Osteocyte (in vitro differentiated cells): ENCODE measurements around the gene CSF1. TPM values are rescaled to one million over a fixed set of nuclear protein-coding genes. Genes with fewer than 3 reads are reported as not detected.
"Not testable (repeated sequence)": the region's sequence is repeated elsewhere in the genome, so short reads cannot be mapped to it uniquely, and the experiment has no call there.

Source experiments
- DNase-seq: peaks from one replicate; pipeline ENCODE4 v3.0.0; 2021; ENCODE audit warnings: mixed read lengths; ENCODE audit not compliant: unreplicated experiment; ENCODE audit errors: extremely low spot score
- H3K27ac Mint-ChIP-seq: one replicate; pipeline ENCODE4 v1.8.0; 2021; ENCODE audit warnings: mild to moderate bottlenecking, mixed read lengths; ENCODE audit not compliant: unreplicated experiment
- H3K27me3 Mint-ChIP-seq: one replicate; pipeline ENCODE4 v1.8.0; 2021; ENCODE audit warnings: mixed read lengths; ENCODE audit not compliant: unreplicated experiment
- H3K36me3 Mint-ChIP-seq: one replicate; pipeline ENCODE4 v1.8.0; 2021; ENCODE audit warnings: mixed read lengths; ENCODE audit not compliant: unreplicated experiment
- H3K4me1 Mint-ChIP-seq: one replicate; pipeline ENCODE4 v1.8.0; 2021; ENCODE audit warnings: mixed read lengths; ENCODE audit not compliant: unreplicated experiment
- H3K4me3 Mint-ChIP-seq: one replicate; pipeline ENCODE4 v1.8.0; 2021; ENCODE audit warnings: mild to moderate bottlenecking, moderate library complexity, mixed read lengths; ENCODE audit not compliant: unreplicated experiment
- H3K9me3 Mint-ChIP-seq: one replicate; pipeline ENCODE4 v1.8.0; 2021; ENCODE audit warnings: mixed read lengths; ENCODE audit not compliant: unreplicated experiment
- CTCF ChIP-seq: fragments of 200-600 bp; sonication (generic); IDR thresholded peaks from 2 replicates; pipeline ENCODE4 v1.5.0; 2021; ENCODE audit warnings: antibody characterized with exemption, mild to moderate bottlenecking, moderate library complexity
- long read RNA-seq: library from polyadenylated mRNA; unstranded; transcript quantifications from one replicate; pipeline ENCODE4 v2.0.0, GENCODE V29; 2021
- total RNA-seq: library from RNA; stranded (reverse); gene quantifications from 2 replicates; pipeline ENCODE4 v1.2.1, GENCODE V29; 2021

The CSF1 gene
- 27.9 and 36.2 TPM in 2 replicates for total RNA-seq
- long read RNA-seq, partial matches to known transcripts, result 3 of 5 reads
- long read RNA-seq, other reads (novel, unspliced or antisense), result 2 of 5 reads

- peaks cover 48% of the 10 kb centered on the region for H3K4me1 Mint-ChIP-seq
- peaks cover 3% of the 10 kb centered on the region for H3K27me3 Mint-ChIP-seq
- peak within 1 kb of the TSS; percentile 88 for H3K4me3 Mint-ChIP-seq
- DNase-seq, result peak; percentile 91
- peak within 1 kb of the TSS; percentile 80 for H3K27ac Mint-ChIP-seq
- no peaks in the 10 kb centered on the region for H3K36me3 Mint-ChIP-seq
- no peak for TF ChIP-seq CTCF
- H3K9me3 Mint-ChIP-seq, result no peaks in the 10 kb centered on the region
Observed at GRCh38 chr1:109910123-109910962, at the start of gene CSF1. Gene CSF1 (plus strand): TSS chr1:109910849. CDS start chr1:109911024, 175 bp downstream.

GRCh38 chr1:109861616-109862015, 49.0 kb upstream of the CSF1 start:
- not testable (repeated sequence) for H3K27ac Mint-ChIP-seq, H3K27me3 Mint-ChIP-seq, H3K4me3 Mint-ChIP-seq, DNase-seq, H3K36me3 Mint-ChIP-seq
- peaks cover 18% of the 10 kb centered on the region for H3K4me1 Mint-ChIP-seq
- H3K9me3 Mint-ChIP-seq, result peaks cover 12% of the 10 kb centered on the region

- Mint-ChIP-seq H3K27me3 (peaks cover 9% of the 10 kb centered on the region), H3K36me3 (no peaks in the 10 kb centered on the region), H3K4me3 (no peak overlapping the region), H3K4me1 (peaks cover 18% of the 10 kb centered on the region), H3K27ac (peak overlapping the region; percentile 55), H3K9me3 (peaks cover 8% of the 10 kb centered on the region)
- DNase-seq, result no peak
- no peak for TF ChIP-seq CTCF
Observed at GRCh38 chr1:109863667-109864046, 47.0 kb upstream of the CSF1 start.

GRCh38 chr1:109864047-109864822, 46.4 kb upstream of the CSF1 start:
- H3K36me3 Mint-ChIP-seq, result no peaks in the 10 kb centered on the region
- no peak for DNase-seq
- TF ChIP-seq CTCF, result no peak
- peaks cover 9% of the 10 kb centered on the region for H3K27me3 Mint-ChIP-seq
- peak overlapping the region; percentile 55 for H3K27ac Mint-ChIP-seq
- H3K4me1 Mint-ChIP-seq, result peaks cover 18% of the 10 kb centered on the region
- H3K4me3 Mint-ChIP-seq, result no peak overlapping the region
- peaks cover 7% of the 10 kb centered on the region for H3K9me3 Mint-ChIP-seq

- no peak for DNase-seq
- Mint-ChIP-seq H3K4me3 (no peak overlapping the region), H3K36me3 (no peaks in the 10 kb centered on the region), H3K27me3 (peaks cover 2% of the 10 kb centered on the region), H3K9me3 (peaks cover 6% of the 10 kb centered on the region), H3K4me1 (peaks cover 18% of the 10 kb centered on the region), H3K27ac (peak overlapping the region; percentile 45)
- no peak for TF ChIP-seq CTCF
Observed at GRCh38 chr1:109864930-109865612, 45.6 kb upstream of the CSF1 start.
